IMR-90 (cell line): ENCODE results near the gene MLLT3. TPM values are rescaled to one million over a fixed set of nuclear protein-coding genes. Genes with fewer than 3 reads are reported as not detected.

ENCODE experiments used
- ATAC-seq: fragments of 200-7000 bp; cut with Tn5 transposase; 2 replicates; pipeline ENCODE4 v1.9.1; 2020; ENCODE audit warnings: low read depth, mild to moderate bottlenecking, moderate library complexity
- BruUV-seq: library from RNA; stranded (reverse); fragments of 400-500 nt; replicated peaks from 2 replicates; lab custom pipeline; 2021; lab: Mats Ljungman, UMichigan
- CTCF ChIA-PET: fragments of 300-600 bp; formaldehyde crosslinking; extraction: SDS; loops from one replicate; lab custom pipeline; 2021; ENCODE audit warnings: antibody characterized with exemption; lab: Yijun Ruan, JAX
- POLR2A ChIA-PET: fragments of 300-600 bp; sonication (Branson Sonifier 250); formaldehyde crosslinking; loops from one replicate; lab custom pipeline; 2022; ENCODE audit warnings: antibody characterized with exemption; ENCODE audit not compliant: unreplicated experiment; lab: Charles Lee
- DNase-seq: peaks from one replicate; pipeline ENCODE4 v3.0.0; 2013
- H2AFZ ChIP-seq: replicated peaks from 2 replicates; pipeline ENCODE3; 2013; ENCODE audit warnings: low read length, mild to moderate bottlenecking; ENCODE audit not compliant: poor library complexity
- H2AK5ac ChIP-seq: 2 replicates; pipeline ENCODE4 v1.6.1; 2013; ENCODE audit warnings: low read depth, low read length, inconsistent platforms
- H2AK9ac ChIP-seq: replicated peaks from 2 replicates; pipeline ENCODE3; 2013; ENCODE audit warnings: mild to moderate bottlenecking, low read depth, low read length, moderate library complexity; ENCODE audit not compliant: poor library complexity
- H2BK120ac ChIP-seq: 2 replicates; pipeline ENCODE4 v1.6.1; 2013; ENCODE audit warnings: low read depth, low read length, inconsistent platforms
- H2BK15ac ChIP-seq: 3 replicates; pipeline ENCODE4 v1.6.1; 2013; ENCODE audit warnings: low read depth, low read length, inconsistent platforms
- H2BK20ac ChIP-seq: 2 replicates; pipeline ENCODE4 v1.6.1; 2013; ENCODE audit warnings: low read depth, mild to moderate bottlenecking, inconsistent platforms, low read length, moderate library complexity
- H2BK5ac ChIP-seq: 2 replicates; pipeline ENCODE4 v1.6.1; 2013; ENCODE audit warnings: mild to moderate bottlenecking, low read depth, low read length, inconsistent platforms; ENCODE audit not compliant: poor library complexity, severe bottlenecking
- H3K14ac ChIP-seq: replicated peaks from 2 replicates; pipeline ENCODE4 v1.6.1; 2013; ENCODE audit warnings: low read depth, low read length, inconsistent platforms
- H3K18ac ChIP-seq: 2 replicates; pipeline ENCODE4 v1.6.1; 2013; ENCODE audit warnings: low read depth, low read length, control low read depth
- H3K23ac ChIP-seq: 2 replicates; pipeline ENCODE4 v1.6.1; 2013; ENCODE audit warnings: low read depth, low read length, inconsistent platforms
- H3K27ac ChIP-seq: 2 replicates; pipeline ENCODE4 v1.5.1; 2013; ENCODE audit warnings: mild to moderate bottlenecking, control low read depth, low read length; ENCODE audit not compliant: insufficient read depth
- H3K27me3 ChIP-seq: 2 replicates; pipeline ENCODE4 v1.6.1; 2013; ENCODE audit warnings: low read length; ENCODE audit not compliant: control insufficient read depth, insufficient read depth
- H3K36me3 ChIP-seq: 2 replicates; pipeline ENCODE4 v1.6.1; 2013; ENCODE audit warnings: low read length, mixed read lengths; ENCODE audit not compliant: control insufficient read depth, insufficient read depth
- H3K4ac ChIP-seq: 2 replicates; pipeline ENCODE4 v1.6.1; 2013; ENCODE audit warnings: low read depth, low read length, inconsistent platforms
- H3K4me1 ChIP-seq: 2 replicates; pipeline ENCODE4 v1.6.1; 2013; ENCODE audit warnings: low read length, mixed read lengths; ENCODE audit not compliant: control insufficient read depth, insufficient read depth
- H3K4me2 ChIP-seq: 2 replicates; pipeline ENCODE4 v1.6.1; 2013; ENCODE audit warnings: low read depth, mild to moderate bottlenecking, control low read depth, low read length, moderate library complexity
- H3K4me3 ChIP-seq: 2 replicates; pipeline ENCODE4 v1.5.1; 2013; ENCODE audit warnings: low read depth, mild to moderate bottlenecking, control low read depth, low read length, moderate library complexity; ENCODE audit not compliant: insufficient read depth
- H3K56ac ChIP-seq: 2 replicates; pipeline ENCODE4 v1.6.1; 2013; ENCODE audit warnings: low read length, inconsistent platforms; ENCODE audit not compliant: insufficient read depth; ENCODE audit errors: extremely low read depth
- H3K79me1 ChIP-seq, 2 experiments: 2 replicates each; pipeline ENCODE4 v1.6.1; 2013; ENCODE audit warnings: low read length in 2 of 2, inconsistent platforms in 1 of 2, low read depth in 1 of 2
- H3K9ac ChIP-seq: 2 replicates; pipeline ENCODE4 v1.6.1; 2013; ENCODE audit warnings: low read depth, low read length, control low read depth
- H3K9me1 ChIP-seq: 2 replicates; pipeline ENCODE4 v1.6.1; 2013; ENCODE audit warnings: low read length, inconsistent platforms; ENCODE audit not compliant: insufficient read depth
- H3K9me3 ChIP-seq: 2 replicates; pipeline ENCODE4 v1.6.1; 2013; ENCODE audit warnings: low read length; ENCODE audit not compliant: control insufficient read depth, insufficient read depth
- H4K20me1 ChIP-seq: 2 replicates; pipeline ENCODE4 v1.6.1; 2013; ENCODE audit warnings: low read length, inconsistent platforms; ENCODE audit not compliant: insufficient read depth
- H4K5ac ChIP-seq: 2 replicates; pipeline ENCODE4 v1.6.1; 2013; ENCODE audit warnings: mild to moderate bottlenecking, low read depth, low read length, control low read depth
- H4K8ac ChIP-seq, 2 experiments: 2 replicates each; pipeline ENCODE4 v1.6.1; 2013; ENCODE audit warnings: low read depth in 2 of 2, low read length in 2 of 2, control low read depth in 1 of 2, inconsistent platforms in 1 of 2
- H4K91ac ChIP-seq: 2 replicates; pipeline ENCODE4 v1.6.1; 2013; ENCODE audit warnings: low read depth, low read length, inconsistent platforms; ENCODE audit not compliant: insufficient read depth
- FOS ChIP-seq: fragments of 150-350 bp; IDR thresholded peaks from 2 replicates; pipeline ENCODE4 v1.6.1; 2016; ENCODE audit warnings: low read depth, low read length
- MAFK ChIP-seq: IDR thresholded peaks from 2 replicates; pipeline ENCODE4 v1.6.1; 2012; ENCODE audit warnings: low read depth, low read length, improper control_type of control experiment
- dilution Hi-C: fragments of 300-500 bp; cut with HindIII; formaldehyde crosslinking; loops from one replicate; pipeline ENCODE4 v1.14.3; 2018; ENCODE audit warnings: low sequenced_read_pairs; ENCODE audit not compliant: unreplicated experiment
- in situ Hi-C: fragments of 300-500 bp; cut with MboI; formaldehyde crosslinking; loops from 3 replicates; pipeline ENCODE4 v1.14.3; 2019; ENCODE audit warnings: low sequenced_read_pairs, inconsistent platforms, mixed read lengths
- intact Hi-C: fragments of 100-400 bp; cut with micrococcal nuclease; formaldehyde crosslinking; loops from 2 replicates; pipeline ENCODE4 v1.10.0; 2022
- polyA plus RNA-seq, 3 experiments: library from polyadenylated mRNA; depleted of rRNA; stranded (reverse); fragments of >200 nt; gene quantifications; 2 replicates each; pipeline ENCODE4 v1.2.3, GENCODE V29; 2012; ENCODE audit warnings: low replicate concordance in 1 of 3
- total RNA-seq: library from RNA; depleted of rRNA; stranded (reverse); fragments of >200 nt; gene quantifications from 2 replicates; pipeline ENCODE4 v1.2.3, GENCODE V29; 2012

The MLLT3 gene
- total and polyA plus RNA-seq, 2 of the 4 experiments (the other 2 are of a cell fraction), result 10.4 to 21.1 TPM

GRCh38 chr9:20312732-20313131 lies 309.6 kb downstream of the MLLT3 start:
- no TSS peak for BruUV-seq
- Histone ChIP-seq H3K4ac (no peak overlapping the region), H4K8ac (peak overlapping the region in 1 of 2 experiments; percentile 41; a peak in 2 of 4 replicates), H3K9me3 (no peaks in the 10 kb centered on the region), H4K20me1 (no peaks in the 10 kb centered on the region), H3K36me3 (no peaks in the 10 kb centered on the region), H3K27ac (no peak overlapping the region), H2BK120ac (0 out of 2 replicates have a peak overlapping the region, but pooled peaks have one; percentile 62), H3K9me1 (no peaks in the 10 kb centered on the region; the same call in 1 of the 2 replicates), H3K27me3 (no peaks in the 10 kb centered on the region), H2BK20ac (no peak overlapping the region), H4K5ac (no peak overlapping the region), H3K4me1 (peaks cover 10% of the 10 kb centered on the region), H2BK5ac (peak overlapping the region; percentile 41), H3K4me2 (no peak overlapping the region), H3K14ac (no peak overlapping the region), H2AK5ac (no peak overlapping the region), H3K56ac (no peak overlapping the region), H3K9ac (no peak overlapping the region), H3K4me3 (no peak overlapping the region), H4K91ac (no peak overlapping the region), H3K23ac (no peak overlapping the region), H2AFZ (no peak overlapping the region), H3K18ac (peak overlapping the region; percentile 71; the same call in 1 of the 2 replicates), H3K79me1 (no peaks in the 10 kb centered on the region), H2BK15ac (0 out of 3 replicates have a peak overlapping the region, but pooled peaks have one; percentile 17), H2AK9ac (no peak overlapping the region)
- peak; percentile 67 for DNase-seq
- no peak for TF ChIP-seq MAFK
- peak; percentile 44; the same call in 1 of the 2 replicates for TF ChIP-seq FOS
- intact Hi-C loops (no loop called here), dilution Hi-C loops (no loop called here), in situ Hi-C loops (no loop called here)
- ATAC-seq, result 0 out of 2 replicates have a peak, but pooled peaks have one; percentile 25
- ChIA-PET POLR2A (no interaction called here), CTCF (interaction anchor here (0.6 to 0.7 kb wide), 2 partner anchors 1083 kb away, joined by 3 read pairs; no protein-coding TSS in a partner anchor)
